Activated CD4-positive, CD25-positive, alpha-beta regulatory T cell treated with anti-CD3 and anti-CD28 coated beads, Interleukin-2, amount 50 U/mL, for 16 hours (primary cell): ENCODE measurements around the gene SYT7.

Experiments used
- DNase-seq: peaks from one replicate; pipeline ENCODE4 v3.0.0-alpha.2; 2020; ENCODE audit warnings: low read depth, low spot score

The SYT7 gene

DNA sequence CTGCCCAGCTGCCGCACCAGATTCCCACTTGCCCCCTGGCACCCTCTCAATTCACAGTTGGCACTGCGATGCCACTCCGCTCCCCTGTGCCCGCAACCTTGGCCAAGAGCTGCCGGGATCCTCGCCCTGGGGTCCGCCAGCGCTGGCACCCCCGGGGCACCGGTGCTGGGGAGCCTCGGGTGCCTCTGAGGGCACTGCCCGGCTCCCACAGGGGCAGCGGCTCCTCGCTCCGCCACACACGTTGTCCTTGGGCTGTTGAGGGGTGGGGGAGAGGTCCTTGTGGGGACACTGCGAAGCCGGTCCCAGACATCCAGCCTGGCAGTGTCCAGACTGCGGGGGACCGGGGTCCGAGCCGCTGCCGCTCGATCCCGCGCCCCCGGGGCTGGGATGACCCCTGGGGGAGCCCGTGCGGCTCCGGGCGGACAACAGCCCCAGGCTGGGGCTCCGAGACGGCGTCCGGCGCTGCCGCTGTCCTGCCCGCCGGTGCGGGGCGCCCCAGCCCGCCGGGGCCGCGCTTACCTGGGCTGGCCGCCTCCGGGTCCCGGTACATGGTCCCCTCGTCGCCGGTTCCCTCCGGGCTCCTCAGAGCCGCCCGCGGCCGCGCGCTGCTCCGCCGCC, 496 bp downstream of the SYT7 start:
- DNase-seq = no peak

DNA sequence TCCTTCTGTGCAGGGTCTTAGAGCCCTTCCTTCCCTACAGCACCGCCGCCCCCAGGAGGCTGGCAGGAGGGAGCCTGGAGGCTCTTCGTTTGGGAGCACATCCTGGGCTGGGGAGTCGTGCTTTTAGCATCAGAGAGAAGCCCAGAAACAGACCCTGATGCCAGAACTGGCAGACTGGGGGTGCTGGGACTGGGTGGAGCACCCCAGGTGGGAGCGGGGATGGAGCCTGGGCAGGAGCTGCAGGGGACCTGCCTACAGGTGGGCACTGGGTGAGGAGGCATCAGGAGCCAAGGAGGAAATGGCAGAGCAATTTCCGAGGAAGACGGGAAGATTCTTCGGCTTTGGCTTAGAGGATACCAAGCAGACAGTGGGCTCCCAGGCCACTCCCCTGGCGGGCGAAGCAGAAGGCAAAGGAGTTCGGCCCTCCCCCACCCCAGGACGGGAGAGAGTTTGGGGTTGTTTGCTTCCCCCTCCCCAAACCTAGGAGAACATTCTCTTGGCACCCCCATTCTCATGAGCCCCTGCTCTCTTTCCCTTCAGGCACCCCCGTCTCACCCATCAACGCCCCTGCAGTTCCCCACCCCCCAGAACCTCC, 1.1 kb downstream of the SYT7 start:
- DNase-seq = no peak

GRCh38 chr11:61578819-61579675, 1.8 kb downstream of the SYT7 start:
- no peak for DNase-seq

DNA sequence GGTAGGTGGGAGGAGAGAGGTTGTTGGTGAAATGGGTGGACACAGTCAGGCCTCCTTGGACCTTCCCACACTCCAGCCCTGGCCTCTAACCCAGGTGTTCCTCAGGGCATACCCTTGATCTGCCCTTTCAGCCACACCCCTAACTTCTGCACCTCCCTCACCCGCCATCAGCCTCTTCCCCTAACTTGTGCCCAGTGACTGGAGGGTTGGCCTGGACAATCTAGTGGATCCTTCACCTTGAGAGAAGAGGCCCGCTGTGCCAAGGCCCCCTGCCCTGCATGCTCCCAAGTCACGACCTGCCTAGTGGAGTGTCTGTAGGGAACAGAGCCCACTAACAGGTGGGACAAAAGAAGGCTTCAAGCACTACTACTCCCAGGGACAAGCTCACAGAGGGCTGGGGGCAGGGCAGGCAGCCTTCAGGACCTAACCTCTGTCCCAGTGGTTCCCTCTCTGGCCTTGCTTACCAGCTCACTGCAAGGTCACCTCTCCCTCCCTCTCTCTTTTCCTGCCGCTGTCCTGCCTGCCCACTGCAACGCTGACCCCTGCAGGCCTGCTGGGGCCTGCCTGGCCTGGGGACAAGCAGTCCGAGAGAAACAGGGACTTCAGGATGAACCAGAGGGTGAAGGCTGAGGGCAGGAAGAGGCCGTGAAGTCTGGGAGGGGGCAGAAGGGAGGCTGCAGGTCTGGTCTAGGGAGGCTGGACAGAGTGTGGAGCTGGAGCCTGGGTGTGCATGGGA, 3.3 kb downstream of the SYT7 start:
- DNase-seq = no peak

- no peak for DNase-seq
These were observed 4.7 kb downstream of the SYT7 start for GRCh38 chr11:61575886-61576861.

DNA sequence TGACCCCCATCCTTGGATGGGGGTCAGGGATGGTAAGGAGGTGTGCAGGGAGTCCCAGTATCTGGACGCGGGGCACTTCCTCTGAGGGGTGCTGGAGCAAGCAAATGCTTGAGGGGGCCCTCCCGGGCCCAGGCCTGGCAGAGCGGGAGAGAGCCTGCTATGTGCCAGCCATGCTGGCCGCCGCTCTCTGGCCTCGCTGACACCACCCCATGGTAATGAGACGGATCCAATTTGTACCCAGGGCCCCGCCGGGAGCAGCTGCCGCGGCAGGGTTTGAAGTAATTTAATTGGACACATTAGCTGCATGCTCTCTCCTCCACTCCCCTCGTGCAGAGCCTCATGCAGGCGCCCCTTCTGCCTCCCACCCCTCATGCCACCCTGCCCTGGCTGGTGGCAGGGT, 6.3 kb downstream of the SYT7 start:
- no peak for DNase-seq

DNA sequence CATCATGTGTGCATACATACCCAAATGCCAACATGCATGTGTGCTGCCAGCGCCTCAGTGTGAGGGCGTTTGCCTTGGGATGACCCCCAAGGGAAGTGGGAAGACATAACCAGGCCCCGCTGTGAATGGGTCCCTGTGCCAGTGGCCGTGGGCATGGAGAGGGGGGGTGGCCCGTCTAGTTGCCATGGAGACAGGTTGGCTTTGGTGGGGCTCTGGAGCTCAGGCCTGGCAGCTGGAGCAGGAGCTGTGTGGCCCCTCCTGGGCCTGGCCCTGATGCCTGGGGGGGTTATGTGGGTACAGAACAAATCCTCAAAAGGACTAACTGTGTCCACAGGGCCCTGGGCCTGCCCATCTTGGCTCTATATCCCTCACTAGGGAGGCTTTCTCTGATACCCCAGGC, 8.0 kb downstream of the SYT7 start:
- no peak for DNase-seq

- no peak for DNase-seq
These were observed 9.0 kb downstream of the SYT7 start for GRCh38 chr11:61571869-61572268.

GRCh38 chr11:61571337-61571736, 9.5 kb downstream of the SYT7 start:
- DNase-seq = no peak

DNA sequence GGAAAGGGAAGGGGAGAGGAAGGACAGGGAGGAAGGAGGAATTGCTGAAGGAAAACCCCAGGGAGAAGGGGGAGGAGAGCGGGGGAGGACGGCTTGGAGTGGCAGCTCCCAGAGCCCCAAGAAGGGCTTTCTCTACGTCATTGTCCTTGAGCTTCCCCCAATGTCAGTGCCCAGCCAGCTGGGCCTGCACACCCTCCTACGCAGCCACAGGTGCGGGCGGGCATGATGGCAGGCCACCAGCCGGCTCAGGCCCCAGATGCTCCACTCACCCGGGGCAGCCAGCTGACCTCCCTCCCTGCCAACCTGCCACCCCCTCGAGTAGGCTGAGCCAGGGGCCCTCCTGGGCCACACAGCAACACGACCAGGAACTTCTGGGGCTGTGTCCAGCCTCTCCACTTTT, 11.2 kb downstream of the SYT7 start:
- no peak for DNase-seq

GRCh38 chr11:61569018-61569417, 11.9 kb downstream of the SYT7 start:
- DNase-seq = no peak

- peak; percentile 28 for DNase-seq
These were observed 13.4 kb downstream of the SYT7 start for GRCh38 chr11:61567286-61568061.

DNA sequence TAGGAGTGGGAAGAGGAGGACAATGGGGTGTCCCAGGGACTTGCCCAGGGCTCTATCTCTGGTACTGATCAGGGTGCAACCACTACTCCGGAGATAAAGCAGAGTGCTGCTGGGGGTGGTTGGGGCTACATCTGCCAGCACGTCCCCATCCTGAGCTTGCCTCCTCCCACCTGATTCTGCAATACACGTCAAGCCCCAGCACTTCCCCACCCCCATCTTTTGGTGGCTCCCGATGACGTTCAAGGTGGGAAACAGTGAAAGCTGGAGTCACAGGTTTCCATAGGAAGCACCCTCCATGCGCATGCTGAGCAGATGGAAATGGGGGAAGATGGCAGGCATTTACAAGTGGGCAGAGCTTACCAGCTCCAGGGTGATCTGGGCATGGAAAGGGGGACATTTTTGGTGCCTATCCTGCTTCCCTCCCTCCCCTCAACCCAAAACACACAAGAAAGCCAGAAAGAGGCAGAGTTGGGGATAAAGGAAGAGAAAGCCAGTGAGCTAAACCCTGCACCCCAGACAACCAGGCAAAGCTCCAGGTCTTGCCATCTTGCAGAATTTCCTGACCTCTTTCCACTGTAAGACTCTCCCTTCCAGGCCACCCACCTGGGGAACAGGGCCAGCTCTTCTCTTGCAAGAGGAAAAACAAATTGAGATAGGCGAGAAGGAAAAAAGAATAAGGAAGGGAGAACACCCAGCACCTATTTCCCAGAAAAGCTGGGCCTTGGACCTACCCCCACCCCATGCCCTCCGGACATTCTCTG, 15.8 kb downstream of the SYT7 start:
- no peak for DNase-seq

- DNase-seq = no peak
These were observed 20.1 kb downstream of the SYT7 start for GRCh38 chr11:61560751-61561150.

GRCh38 chr11:61556621-61557020, 24.3 kb downstream of the SYT7 start:
- no peak for DNase-seq

DNA sequence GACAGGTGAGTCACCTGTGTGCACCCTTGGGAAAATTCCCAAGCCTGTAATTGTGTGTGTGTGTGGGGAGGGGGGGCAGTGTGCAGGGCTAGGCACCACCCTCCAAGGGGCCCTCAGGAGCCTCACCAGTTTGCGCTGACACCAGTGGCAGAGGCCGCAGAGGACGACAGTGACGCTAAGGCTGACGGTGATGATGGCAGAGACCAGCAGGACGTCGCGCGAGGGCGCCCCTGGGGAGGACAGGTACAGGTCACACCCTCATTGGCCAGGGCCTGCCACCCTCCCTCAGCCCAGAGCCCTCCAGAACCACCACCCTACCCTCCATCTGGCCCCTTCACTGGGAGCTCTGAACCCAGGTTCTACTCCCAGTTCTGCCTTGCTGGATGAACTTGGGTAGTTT, 24.9 kb downstream of the SYT7 start:
- no peak for DNase-seq

GRCh38 chr11:61555051-61555969, 25.6 kb downstream of the SYT7 start:
- DNase-seq = no peak
